K562 (cell line): Measurements from ENCODE around the gene ATP6V0C. TPM values are rescaled to one million over a fixed set of nuclear protein-coding genes. Genes with fewer than 3 reads are reported as not detected.

Experiments
- CREBBP ChIP-seq: IDR thresholded peaks from one replicate; pipeline ENCODE4 v1.6.1; 2012; ENCODE audit warnings: low read depth, mild to moderate bottlenecking, control low read depth, inconsistent platforms, low read length
- DMBX1 ChIP-seq: fragments of 250-450 bp; sonication (Bioruptor Pico); IDR thresholded peaks from 2 replicates; pipeline ENCODE4 v1.8.0; 2022; ENCODE audit warnings: inconsistent platforms, mild to moderate bottlenecking, moderate library complexity, borderline replicate concordance
- E2F8 ChIP-seq: fragments of 450-650 bp; IDR thresholded peaks from 2 replicates; pipeline ENCODE4 v1.7.1; 2018; ENCODE audit warnings: mild to moderate bottlenecking, low read depth; ENCODE audit not compliant: partially characterized antibody
- LARP7 ChIP-seq: fragments of 450-650 bp; IDR thresholded peaks from 2 replicates; pipeline ENCODE4 v1.6.1; 2016
- LEF1 ChIP-seq: fragments of 450-650 bp; IDR thresholded peaks from 2 replicates; pipeline ENCODE4 v1.6.1; 2016; ENCODE audit warnings: mild to moderate bottlenecking
- MIER1 ChIP-seq: fragments of 450-650 bp; IDR thresholded peaks from 2 replicates; pipeline ENCODE4 v1.6.1; 2016; ENCODE audit warnings: antibody characterized with exemption, mild to moderate bottlenecking, low read depth
- PHF20 ChIP-seq: fragments of 450-650 bp; IDR thresholded peaks from 2 replicates; pipeline ENCODE4 v1.6.1; 2018; ENCODE audit not compliant: partially characterized antibody
- POLR2A ChIP-seq: fragments of 450-650 bp; conservative IDR thresholded peaks from 2 replicates; pipeline ENCODE4 v1.6.1; 2016
- SRSF3 ChIP-seq: fragments of 200-400 bp; formaldehyde crosslinking; IDR thresholded peaks from 2 replicates; pipeline ENCODE4 v1.6.1; 2016; ENCODE audit warnings: mild to moderate bottlenecking, low read length, moderate library complexity; ENCODE audit not compliant: insufficient read depth
- XRCC4 ChIP-seq: IDR thresholded peaks from one replicate; pipeline ENCODE4 v1.6.1; 2011; ENCODE audit not compliant: insufficient read depth, insufficient read length; ENCODE audit errors: extremely low read depth
- ZFP1 ChIP-seq: fragments of 450-650 bp; formaldehyde crosslinking; IDR thresholded peaks from 2 replicates; pipeline ENCODE4 v1.4.0; 2020; ENCODE audit warnings: mild to moderate bottlenecking, mixed read lengths
- ZNF584 ChIP-seq: fragments of 200-800 bp; sonication (Bioruptor generic); IDR thresholded peaks from 2 replicates; pipeline ENCODE4 v1.6.1; 2016; ENCODE audit warnings: low read depth, mild to moderate bottlenecking, missing genetic modification characterization, missing compliant biosample characterization
- ZNF668 ChIP-seq: fragments of 250-450 bp; sonication (Bioruptor Pico); IDR thresholded peaks from 2 replicates; pipeline ENCODE4 v1.8.0; 2022; ENCODE audit warnings: mild to moderate bottlenecking, inconsistent platforms
- polyA plus RNA-seq, 8 experiments: library from polyadenylated mRNA; depleted of rRNA in 4 of 8; stranded (reverse) in 5 of 8; unstranded in 3 of 8; fragments of >200 nt; fragmentation: Nextera tagmentation in 2 of 8; fragmentation: Illumina TruSeq in 1 of 8; extraction: Ambion mirVana in 2 of 8; extraction: Trizol in 1 of 8; gene quantifications; 2 replicates each; pipeline versions ENCODE4 v1.2.1 to v1.2.3, GENCODE V29; 2011 to 2014; ENCODE audit warnings: inconsistent platforms in 1 of 8, missing spikeins in 1 of 8
- total RNA-seq, 7 experiments: library from RNA; depleted of rRNA in 6 of 7; stranded (reverse); fragments of >200 nt in 6 of 7; fragmentation: Illumina TruSeq in 2 of 7; extraction: Trizol in 2 of 7; gene quantifications; 2 replicates each; pipeline versions ENCODE4 v1.2.1 to v1.2.3, GENCODE V29; 2011 to 2021; ENCODE audit warnings: low replicate concordance in 1 of 7
- TF ChIP-seq, protein P1 (sequence below): conservative IDR thresholded peaks from 2 replicates; pipeline ENCODE4 v1.6.1; 2011; ENCODE audit warnings: low read depth, mild to moderate bottlenecking, low read length; ENCODE audit not compliant: control insufficient read depth
- TF ChIP-seq, protein P2 (sequence below): fragments of 450-650 bp; formaldehyde crosslinking; IDR thresholded peaks from 2 replicates; pipeline ENCODE4 v1.4.0; 2020; ENCODE audit warnings: mild to moderate bottlenecking, moderate library complexity
- TF ChIP-seq, protein P3 (sequence below): fragments of 250-450 bp; sonication (Bioruptor Pico); IDR thresholded peaks from 2 replicates; pipeline ENCODE4 v1.8.0; 2021; ENCODE audit warnings: moderate library complexity, mild to moderate bottlenecking, inconsistent platforms
- TF ChIP-seq, protein P4 (sequence below): fragments of 250-450 bp; sonication (Bioruptor Pico); IDR thresholded peaks from 2 replicates; pipeline ENCODE4 v1.5.1; 2021; ENCODE audit warnings: mild to moderate bottlenecking
- TF ChIP-seq, protein P5 (sequence below): fragments of 450-650 bp; IDR thresholded peaks from 2 replicates; pipeline ENCODE4 v1.6.1; 2017; ENCODE audit warnings: antibody characterized with exemption

The ATP6V0C gene
- total and polyA plus RNA-seq, 9 of the 15 experiments (the other 6 are each of a cell fraction or from before 2014, with no cell fraction given), result 2.9 to 228 (median 22.7) TPM

DNA sequence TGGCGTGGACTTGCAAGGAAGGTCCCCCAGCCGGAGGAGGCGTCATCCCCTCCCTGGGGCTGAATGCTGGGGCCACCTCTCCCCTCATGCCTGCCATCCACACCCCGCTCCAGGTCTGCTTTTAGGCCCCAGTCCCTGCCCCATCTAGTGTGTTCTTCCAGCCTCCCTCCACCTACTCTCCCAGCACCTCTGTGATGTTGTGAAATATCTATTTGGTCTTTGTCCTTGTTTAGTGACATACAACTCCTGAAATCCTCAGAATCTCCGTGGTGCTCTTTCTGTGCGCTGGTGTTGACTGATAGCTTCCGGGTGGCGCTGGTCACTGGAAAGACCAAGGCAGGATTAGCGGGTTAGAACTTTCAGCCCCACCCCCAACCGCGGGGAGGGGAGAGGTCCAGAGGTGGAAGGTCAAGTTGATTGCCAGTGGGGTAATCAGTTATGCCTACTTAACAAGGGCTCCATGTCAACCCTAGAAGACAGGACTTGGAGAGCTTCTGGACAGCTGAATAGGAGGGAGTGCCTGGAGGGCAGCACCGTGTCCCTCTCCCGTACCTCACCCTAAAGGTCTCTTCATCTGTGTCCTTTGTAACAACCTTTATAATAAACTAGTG lies 28.7 kb upstream of the ATP6V0C start (continued):
- TF ChIP-seq, protein P1, sequence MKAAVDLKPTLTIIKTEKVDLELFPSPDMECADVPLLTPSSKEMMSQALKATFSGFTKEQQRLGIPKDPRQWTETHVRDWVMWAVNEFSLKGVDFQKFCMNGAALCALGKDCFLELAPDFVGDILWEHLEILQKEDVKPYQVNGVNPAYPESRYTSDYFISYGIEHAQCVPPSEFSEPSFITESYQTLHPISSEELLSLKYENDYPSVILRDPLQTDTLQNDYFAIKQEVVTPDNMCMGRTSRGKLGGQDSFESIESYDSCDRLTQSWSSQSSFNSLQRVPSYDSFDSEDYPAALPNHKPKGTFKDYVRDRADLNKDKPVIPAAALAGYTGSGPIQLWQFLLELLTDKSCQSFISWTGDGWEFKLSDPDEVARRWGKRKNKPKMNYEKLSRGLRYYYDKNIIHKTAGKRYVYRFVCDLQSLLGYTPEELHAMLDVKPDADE, result 0 out of 2 replicates have a peak, but pooled peaks have one; percentile 43
- TF ChIP-seq E2F8 (no peak), ZNF668 (CRISPR knock-in tag) (no peak), POLR2A (no peak), XRCC4 (no peak), LARP7 (no peak), SRSF3 (no peak), PHF20 (no peak), DMBX1 (CRISPR knock-in tag) (no peak), ZFP1 (no peak), MIER1 (no peak), ZNF584 (CRISPR knock-in tag) (no peak), LEF1 (no peak), CREBBP (no peak)
- TF ChIP-seq, protein P2, sequence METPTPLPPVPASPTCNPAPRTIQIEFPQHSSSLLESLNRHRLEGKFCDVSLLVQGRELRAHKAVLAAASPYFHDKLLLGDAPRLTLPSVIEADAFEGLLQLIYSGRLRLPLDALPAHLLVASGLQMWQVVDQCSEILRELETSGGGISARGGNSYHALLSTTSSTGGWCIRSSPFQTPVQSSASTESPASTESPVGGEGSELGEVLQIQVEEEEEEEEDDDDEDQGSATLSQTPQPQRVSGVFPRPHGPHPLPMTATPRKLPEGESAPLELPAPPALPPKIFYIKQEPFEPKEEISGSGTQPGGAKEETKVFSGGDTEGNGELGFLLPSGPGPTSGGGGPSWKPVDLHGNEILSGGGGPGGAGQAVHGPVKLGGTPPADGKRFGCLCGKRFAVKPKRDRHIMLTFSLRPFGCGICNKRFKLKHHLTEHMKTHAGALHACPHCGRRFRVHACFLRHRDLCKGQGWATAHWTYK (CRISPR knock-in tag), result no peak
- TF ChIP-seq, protein P3, sequence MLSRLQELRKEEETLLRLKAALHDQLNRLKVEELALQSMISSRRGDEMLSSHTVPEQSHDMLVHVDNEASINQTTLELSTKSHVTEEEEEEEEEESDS (CRISPR knock-in tag), result no peak
- TF ChIP-seq, protein P4, sequence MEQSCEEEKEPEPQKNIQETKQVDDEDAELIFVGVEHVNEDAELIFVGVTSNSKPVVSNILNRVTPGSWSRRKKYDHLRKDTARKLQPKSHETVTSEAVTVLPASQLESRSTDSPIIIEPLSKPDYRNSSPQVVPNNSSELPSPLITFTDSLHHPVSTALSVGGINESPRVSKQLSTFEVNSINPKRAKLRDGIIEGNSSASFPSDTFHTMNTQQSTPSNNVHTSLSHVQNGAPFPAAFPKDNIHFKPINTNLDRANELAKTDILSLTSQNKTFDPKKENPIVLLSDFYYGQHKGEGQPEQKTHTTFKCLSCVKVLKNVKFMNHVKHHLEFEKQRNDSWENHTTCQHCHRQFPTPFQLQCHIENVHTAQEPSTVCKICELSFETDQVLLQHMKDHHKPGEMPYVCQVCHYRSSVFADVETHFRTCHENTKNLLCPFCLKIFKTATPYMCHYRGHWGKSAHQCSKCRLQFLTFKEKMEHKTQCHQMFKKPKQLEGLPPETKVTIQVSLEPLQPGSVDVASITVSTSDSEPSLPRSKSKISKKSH (CRISPR knock-in tag), result no peak
- TF ChIP-seq, protein P5, sequence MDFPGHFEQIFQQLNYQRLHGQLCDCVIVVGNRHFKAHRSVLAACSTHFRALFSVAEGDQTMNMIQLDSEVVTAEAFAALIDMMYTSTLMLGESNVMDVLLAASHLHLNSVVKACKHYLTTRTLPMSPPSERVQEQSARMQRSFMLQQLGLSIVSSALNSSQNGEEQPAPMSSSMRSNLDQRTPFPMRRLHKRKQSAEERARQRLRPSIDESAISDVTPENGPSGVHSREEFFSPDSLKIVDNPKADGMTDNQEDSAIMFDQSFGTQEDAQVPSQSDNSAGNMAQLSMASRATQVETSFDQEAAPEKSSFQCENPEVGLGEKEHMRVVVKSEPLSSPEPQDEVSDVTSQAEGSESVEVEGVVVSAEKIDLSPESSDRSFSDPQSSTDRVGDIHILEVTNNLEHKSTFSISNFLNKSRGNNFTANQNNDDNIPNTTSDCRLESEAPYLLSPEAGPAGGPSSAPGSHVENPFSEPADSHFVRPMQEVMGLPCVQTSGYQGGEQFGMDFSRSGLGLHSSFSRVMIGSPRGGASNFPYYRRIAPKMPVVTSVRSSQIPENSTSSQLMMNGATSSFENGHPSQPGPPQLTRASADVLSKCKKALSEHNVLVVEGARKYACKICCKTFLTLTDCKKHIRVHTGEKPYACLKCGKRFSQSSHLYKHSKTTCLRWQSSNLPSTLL, result no peak
